Tibial artery (tissue), 4 donors: ENCODE data around the gene CERS6.

ENCODE experiments used
- DNase-seq, 2 donors: peaks; one replicate each; pipeline ENCODE4 v3.0.0-alpha.2; 2019
- H3K27ac ChIP-seq, 2 donors: fragments of 200-600 bp; sonication (generic) in 1 of 2; 1 replicate in 1 of 2; 2 replicates in 1 of 2; pipeline ENCODE4 v1.5.1; 2018 to 2019; ENCODE audit warnings: mild to moderate bottlenecking in 1 of 2
- H3K27me3 ChIP-seq, 2 donors: fragments of 200-600 bp; sonication (generic) in 1 of 2; one replicate each; pipeline versions ENCODE4 v1.5.1 to v1.6.0; 2016 to 2019
- H3K36me3 ChIP-seq, 3 donors: fragments of 200-600 bp; sonication (generic) in 2 of 3; one replicate each; pipeline ENCODE4 v1.5.1; 2016 to 2019; ENCODE audit warnings: mild to moderate bottlenecking in 2 of 3
- H3K4me1 ChIP-seq, 4 donors: fragments of 200-600 bp; sonication (generic) in 2 of 4; 1 replicate in 3 of 4; 2 replicates in 1 of 4; pipeline ENCODE4 v1.5.1; 2016 to 2019
- H3K4me3 ChIP-seq, 2 donors: fragments of 200-600 bp; sonication (generic) in 1 of 2; 1 replicate in 1 of 2; 2 replicates in 1 of 2; pipeline ENCODE4 v1.5.1; 2018 to 2019; ENCODE audit warnings: mild to moderate bottlenecking in 2 of 2
- H3K9me3 ChIP-seq, 3 donors: fragments of 200-600 bp; sonication (generic) in 1 of 3; one replicate each; pipeline ENCODE4 v1.5.1; 2016 to 2019
- intact Hi-C: fragments of 100-400 bp; cut with DNase I; formaldehyde crosslinking; loops from one replicate; pipeline ENCODE4 v1.15.0; 2023; ENCODE audit warnings: low total_unique reads
- TF ChIP-seq, protein P1 (sequence below), 2 experiments: fragments of 200-600 bp in 1 of 2; fragments of 450-650 bp in 1 of 2; IDR thresholded peaks; one replicate each; pipeline ENCODE4 v1.5.1; 2017 to 2019; ENCODE audit warnings: antibody characterized with exemption in 2 of 2, mild to moderate bottlenecking in 1 of 2, moderate library complexity in 1 of 2

Gene CERS6

DNA sequence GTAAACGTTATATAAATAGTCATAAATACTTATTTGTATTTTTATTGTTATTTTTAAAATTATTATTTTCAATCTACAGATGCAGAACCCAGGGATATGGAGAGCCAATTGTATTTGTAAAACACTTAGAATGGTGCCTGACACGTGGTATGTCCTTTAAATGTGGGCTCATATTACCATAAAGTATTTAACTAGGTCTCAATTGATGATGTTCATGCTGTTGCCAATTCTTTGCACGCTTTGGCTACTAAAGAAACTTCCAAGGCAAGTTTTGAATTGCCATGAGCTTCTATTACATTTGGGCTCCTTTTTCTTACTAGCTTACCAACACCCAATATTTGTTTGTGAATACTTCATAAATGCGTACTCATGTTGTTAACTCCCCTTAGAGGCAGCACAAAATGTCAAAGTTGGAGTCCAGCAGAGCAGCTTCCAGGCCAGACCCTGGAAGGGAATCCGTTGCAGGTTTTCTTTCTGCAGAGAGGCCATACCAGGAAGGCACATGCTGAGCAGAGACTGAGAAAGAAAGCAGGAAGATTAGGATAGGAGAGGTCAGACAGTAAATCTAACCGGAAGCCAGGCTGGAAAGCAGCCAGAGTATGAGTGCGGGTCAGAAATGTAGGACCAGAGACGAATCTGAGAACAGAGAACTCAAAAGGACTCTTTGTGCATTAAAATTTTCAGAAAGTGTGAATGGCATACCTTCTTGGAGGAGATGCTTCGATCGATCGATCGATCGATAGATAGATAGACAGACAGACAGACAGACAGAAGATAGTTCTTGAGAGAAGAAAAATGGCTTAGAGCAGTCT, 342.2 kb downstream of the CERS6 start:
- no peaks in the 10 kb centered on the region for H3K36me3 ChIP-seq
- no peaks in the 10 kb centered on the region for H3K27me3 ChIP-seq
- H3K9me3 ChIP-seq = no peaks in the 10 kb centered on the region
- no peak overlapping the region for H3K27ac ChIP-seq
- no peaks in the 10 kb centered on the region for H3K4me1 ChIP-seq
- TF ChIP-seq, protein P1, sequence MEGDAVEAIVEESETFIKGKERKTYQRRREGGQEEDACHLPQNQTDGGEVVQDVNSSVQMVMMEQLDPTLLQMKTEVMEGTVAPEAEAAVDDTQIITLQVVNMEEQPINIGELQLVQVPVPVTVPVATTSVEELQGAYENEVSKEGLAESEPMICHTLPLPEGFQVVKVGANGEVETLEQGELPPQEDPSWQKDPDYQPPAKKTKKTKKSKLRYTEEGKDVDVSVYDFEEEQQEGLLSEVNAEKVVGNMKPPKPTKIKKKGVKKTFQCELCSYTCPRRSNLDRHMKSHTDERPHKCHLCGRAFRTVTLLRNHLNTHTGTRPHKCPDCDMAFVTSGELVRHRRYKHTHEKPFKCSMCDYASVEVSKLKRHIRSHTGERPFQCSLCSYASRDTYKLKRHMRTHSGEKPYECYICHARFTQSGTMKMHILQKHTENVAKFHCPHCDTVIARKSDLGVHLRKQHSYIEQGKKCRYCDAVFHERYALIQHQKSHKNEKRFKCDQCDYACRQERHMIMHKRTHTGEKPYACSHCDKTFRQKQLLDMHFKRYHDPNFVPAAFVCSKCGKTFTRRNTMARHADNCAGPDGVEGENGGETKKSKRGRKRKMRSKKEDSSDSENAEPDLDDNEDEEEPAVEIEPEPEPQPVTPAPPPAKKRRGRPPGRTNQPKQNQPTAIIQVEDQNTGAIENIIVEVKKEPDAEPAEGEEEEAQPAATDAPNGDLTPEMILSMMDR (IDR thresholded peaks at IDR 0.05) = no peak
- H3K4me3 ChIP-seq = no peak overlapping the region
- intact Hi-C loops = no loop called here
- no peak for DNase-seq

DNA sequence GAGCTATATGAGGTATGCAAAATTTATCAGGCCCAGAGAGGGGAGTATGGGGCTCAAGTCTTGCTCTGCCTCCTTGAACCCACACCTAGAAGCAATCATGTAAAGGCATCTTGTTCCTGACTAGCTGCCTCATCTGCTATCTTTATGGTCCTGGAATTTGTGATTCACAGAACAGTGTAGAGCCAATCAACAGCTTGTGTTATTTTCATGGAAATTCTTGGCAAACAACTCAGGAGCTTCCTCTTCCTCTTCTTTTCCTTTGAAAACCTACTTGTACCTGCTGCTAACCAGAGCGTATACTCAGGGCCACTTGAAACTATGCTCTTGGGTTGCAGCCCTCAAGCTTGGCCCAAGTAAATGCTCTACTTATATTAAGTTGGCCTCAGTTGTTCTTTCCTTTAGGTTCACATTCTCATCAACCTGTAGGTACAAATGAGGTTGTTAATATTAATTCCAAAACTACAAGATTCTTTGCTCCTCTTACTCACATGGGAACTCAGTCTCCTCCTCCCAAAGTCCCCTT, 342.9 kb downstream of the CERS6 start:
- Histone ChIP-seq H3K9me3 (no peaks in the 10 kb centered on the region), H3K27me3 (no peaks in the 10 kb centered on the region), H3K36me3 (no peaks in the 10 kb centered on the region), H3K4me3 (no peak overlapping the region), H3K4me1 (no peaks in the 10 kb centered on the region), H3K27ac (no peak overlapping the region)
- intact Hi-C loops = no loop called here
- TF ChIP-seq, protein P1 (IDR thresholded peaks at IDR 0.05) = no peak
- no peak for DNase-seq

DNA sequence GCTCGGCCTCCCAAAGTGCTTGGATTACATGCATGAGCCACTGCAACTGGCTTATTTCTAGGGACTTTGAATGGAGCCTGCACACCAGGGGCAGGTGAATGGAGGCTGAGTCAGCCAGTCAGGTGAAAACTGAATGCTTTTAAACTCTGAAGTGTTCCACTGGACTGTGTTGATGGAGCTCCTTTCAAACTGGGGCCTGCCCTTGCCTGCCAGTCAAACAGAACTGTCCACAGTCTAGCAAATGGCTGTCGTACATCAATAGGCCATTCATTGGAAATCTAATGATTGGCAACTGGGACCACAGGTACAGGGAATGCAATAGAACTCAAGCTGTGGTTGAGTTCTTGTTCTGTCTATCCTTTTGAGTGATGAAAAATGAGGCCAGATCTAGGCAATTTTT, 345.4 kb downstream of the CERS6 start:
- no peak overlapping the region for H3K27ac ChIP-seq
- no peaks in the 10 kb centered on the region for H3K36me3 ChIP-seq
- H3K4me3 ChIP-seq = no peak overlapping the region
- no peaks in the 10 kb centered on the region for H3K4me1 ChIP-seq
- intact Hi-C loops = no loop called here
- H3K9me3 ChIP-seq = no peaks in the 10 kb centered on the region
- DNase-seq = no peak
- TF ChIP-seq, protein P1 (IDR thresholded peaks at IDR 0.05) = no peak
- no peaks in the 10 kb centered on the region for H3K27me3 ChIP-seq

DNA sequence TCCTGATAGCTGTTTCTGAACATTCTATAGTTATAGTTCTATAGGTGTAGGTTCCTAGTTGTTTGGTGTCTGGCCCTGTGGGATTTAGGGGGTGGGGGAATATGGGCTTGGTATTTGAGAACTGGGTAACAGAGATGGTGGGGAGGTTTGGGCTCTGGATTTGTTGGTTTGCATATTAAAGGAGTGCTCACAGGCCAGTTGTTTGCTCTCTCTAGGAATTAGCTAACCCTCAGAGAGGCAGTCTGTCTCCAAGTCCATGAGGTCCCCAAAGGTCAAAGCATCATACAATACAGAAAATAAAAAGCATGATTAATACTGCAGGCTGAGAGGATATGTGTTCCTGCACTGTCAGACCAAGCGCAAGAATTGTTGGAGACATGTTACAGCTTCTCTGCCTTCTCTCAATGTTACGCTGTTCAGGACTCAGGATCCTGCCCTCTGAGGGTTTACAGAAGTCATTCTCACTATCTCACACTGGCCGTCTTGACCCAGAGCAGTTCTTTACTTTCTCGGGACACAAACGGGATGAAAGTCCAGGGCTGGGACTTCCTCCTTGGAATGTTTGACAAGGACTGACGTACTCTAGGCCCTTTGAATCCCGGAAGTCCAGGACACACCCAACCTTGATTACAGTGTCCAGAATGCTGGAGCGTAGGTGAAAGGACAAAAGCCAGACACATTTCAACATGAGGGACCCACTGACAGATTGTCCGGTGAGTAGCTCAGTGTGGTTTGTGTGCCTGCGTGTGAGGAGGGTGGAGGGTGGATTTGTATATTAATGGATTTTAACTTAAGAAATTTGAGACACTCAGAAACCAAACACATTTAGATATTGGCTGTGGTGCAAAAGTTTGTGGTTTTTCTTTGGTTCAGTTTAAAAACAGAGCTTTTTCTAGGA, 346.1 kb downstream of the CERS6 start, which contains the start of gene NOSTRIN:
Gene NOSTRIN (plus strand): TSS at position 677 of the 898 bp plus-strand sequence. CDS start 10 bp downstream, at position 687.
- Histone ChIP-seq H3K27ac (no peak within 1 kb of the TSS), H3K36me3 (no peaks in the 10 kb centered on the region), H3K9me3 (no peaks in the 10 kb centered on the region), H3K4me1 (no peaks in the 10 kb centered on the region), H3K4me3 (peak within 1 kb of the TSS; percentile 8 to 10), H3K27me3 (no peaks in the 10 kb centered on the region)
- TF ChIP-seq, protein P1 (IDR thresholded peaks at IDR 0.05) = no peak
- DNase-seq = no peak
- intact Hi-C loops = no loop called here

DNA sequence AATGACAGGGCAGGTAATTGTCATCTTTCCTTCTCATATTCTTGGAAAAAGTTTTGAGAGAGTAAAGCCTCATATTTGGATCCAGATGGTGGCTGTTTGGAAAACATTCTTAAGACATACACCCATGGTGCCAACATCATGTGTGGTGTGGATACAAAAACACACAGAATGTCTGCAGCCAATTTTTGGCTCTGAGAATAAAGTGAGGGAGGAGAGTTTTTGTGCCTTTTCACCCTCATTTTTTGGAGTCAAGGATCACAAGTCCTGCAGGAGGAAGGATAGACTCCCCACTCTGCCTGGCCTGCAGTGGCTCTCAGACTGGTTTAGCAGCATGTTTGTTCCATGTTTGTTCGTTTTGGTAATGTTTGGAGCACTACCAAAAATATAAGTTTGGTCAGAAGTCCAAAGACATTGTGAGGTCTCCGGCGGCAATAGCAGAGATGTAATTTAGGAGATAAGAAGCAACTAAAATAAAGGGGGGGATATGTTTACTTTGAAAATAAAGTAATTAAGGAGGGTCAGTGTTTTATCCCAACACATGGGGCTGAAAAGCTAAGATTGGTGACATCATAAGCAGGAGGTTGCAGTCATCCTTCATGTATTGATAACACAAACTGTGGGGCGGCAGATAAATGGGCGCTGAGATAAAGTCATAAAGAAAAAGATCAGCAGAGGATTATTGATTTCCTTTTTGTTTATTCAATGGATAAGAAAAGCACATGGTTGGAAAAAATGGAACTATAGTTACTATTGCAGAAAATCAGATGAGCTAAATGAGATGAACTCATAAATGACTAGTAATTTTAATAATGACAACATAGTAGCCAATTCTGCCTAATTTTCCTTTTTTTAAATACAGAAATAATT, 347.0 kb downstream of the CERS6 start:
- Histone ChIP-seq H3K4me3 (peak overlapping the region; percentile 8 to 10), H3K4me1 (no peaks in the 10 kb centered on the region), H3K27ac (no peak overlapping the region), H3K9me3 (no peaks in the 10 kb centered on the region), H3K27me3 (no peaks in the 10 kb centered on the region), H3K36me3 (no peaks in the 10 kb centered on the region)
- DNase-seq = no peak
- TF ChIP-seq, protein P1 (IDR thresholded peaks at IDR 0.05) = no peak
- intact Hi-C loops = no loop called here
